Measurements from ENCODE around the gene BCL7A.

BCL7A gene

GRCh38 chr12:122106843-122107242 is 85.2 kb downstream of the BCL7A start:
- Histone ChIP-seq H3K36me3 (replicated peaks; ENCODE audit: insufficient read depth, low read length) (no peaks in the 10 kb centered on the region), H3K27ac (ENCODE audit: low read length) (no peak overlapping the region), H3K9me3 (replicated peaks; ENCODE audit: insufficient read depth, low read length) (no peaks in the 10 kb centered on the region), H3K4me3 (ENCODE audit: low read length) (no peak overlapping the region), H3K27me3 (replicated peaks; ENCODE audit: insufficient read depth, low read length) (no peaks in the 10 kb centered on the region), H3K4me1 (ENCODE audit: low read length) (no peaks in the 10 kb centered on the region), H3F3A (ENCODE audit: insufficient read depth, low read length) (no peaks in the 10 kb centered on the region), H4K20me1 (ENCODE audit: insufficient read depth, low read length) (no peaks in the 10 kb centered on the region), H3K9ac (ENCODE audit: low read length) (no peak overlapping the region), H3K4me2 (ENCODE audit: low read depth, low read length) (no peak overlapping the region), H3K9me2 (replicated peaks; ENCODE audit: insufficient read depth, low read length) (no peaks in the 10 kb centered on the region), H3K79me2 (ENCODE audit: low read length) (peaks cover 82% of the 10 kb centered on the region), H2AFZ (ENCODE audit: low read length) (no peak overlapping the region)
- no peak for DNase-seq
- TF ChIP-seq CTCF (IDR thresholded peaks at IDR 0.05; ENCODE audit: low read length) (no peak), EZH2 (optimal IDR thresholded peaks at IDR 0.05; ENCODE audit: low read depth, low read length) (no peak), EZH2phosphoT487 (IDR thresholded peaks at IDR 0.05; ENCODE audit: low read length) (no peak)

DNA sequence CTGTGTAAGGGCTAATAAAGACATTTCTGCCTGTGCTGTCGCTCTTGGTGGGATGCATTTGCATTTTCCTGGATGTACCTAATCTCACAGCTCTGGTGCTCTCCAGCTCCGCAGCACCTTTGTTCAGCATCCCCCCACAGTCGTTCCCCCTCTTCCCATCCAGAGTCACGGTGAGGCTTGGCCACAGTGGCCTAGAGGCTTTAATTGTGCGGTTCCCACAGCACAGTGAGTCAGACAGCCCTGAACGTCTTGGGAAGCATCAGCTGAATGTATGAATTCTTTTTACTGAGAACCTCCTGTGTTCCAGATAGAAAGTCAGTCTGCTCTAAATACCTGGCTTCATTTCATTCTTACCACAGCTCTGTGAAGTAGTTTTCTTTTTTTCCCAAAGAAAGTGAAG is 85.6 kb downstream of the BCL7A start:
- H3K79me2 ChIP-seq (ENCODE audit: low read length) = peaks cover 81% of the 10 kb centered on the region
- no peaks in the 10 kb centered on the region for H3K36me3 ChIP-seq (replicated peaks; ENCODE audit: insufficient read depth, low read length)
- H3F3A ChIP-seq (ENCODE audit: insufficient read depth, low read length) = no peaks in the 10 kb centered on the region
- H4K20me1 ChIP-seq (ENCODE audit: insufficient read depth, low read length) = no peaks in the 10 kb centered on the region
- no peak overlapping the region for H3K27ac ChIP-seq (ENCODE audit: low read length)
- H3K27me3 ChIP-seq (replicated peaks; ENCODE audit: insufficient read depth, low read length) = no peaks in the 10 kb centered on the region
- no peak overlapping the region for H3K4me2 ChIP-seq (ENCODE audit: low read depth, low read length)
- no peaks in the 10 kb centered on the region for H3K9me3 ChIP-seq (replicated peaks; ENCODE audit: insufficient read depth, low read length)
- H3K9ac ChIP-seq (ENCODE audit: low read length) = no peak overlapping the region
- no peak overlapping the region for H3K4me3 ChIP-seq (ENCODE audit: low read length)
- TF ChIP-seq CTCF (IDR thresholded peaks at IDR 0.05; ENCODE audit: low read length) (no peak), EZH2phosphoT487 (IDR thresholded peaks at IDR 0.05; ENCODE audit: low read length) (no peak), EZH2 (optimal IDR thresholded peaks at IDR 0.05; ENCODE audit: low read depth, low read length) (no peak)
- no peaks in the 10 kb centered on the region for H3K9me2 ChIP-seq (replicated peaks; ENCODE audit: insufficient read depth, low read length)
- no peaks in the 10 kb centered on the region for H3K4me1 ChIP-seq (ENCODE audit: low read length)
- DNase-seq = no peak
- no peak overlapping the region for H2AFZ ChIP-seq (ENCODE audit: low read length)

- Histone ChIP-seq H3K9me3 (replicated peaks; ENCODE audit: insufficient read depth, low read length) (no peaks in the 10 kb centered on the region), H3K9me2 (replicated peaks; ENCODE audit: insufficient read depth, low read length) (no peaks in the 10 kb centered on the region), H3K79me2 (ENCODE audit: low read length) (peaks cover 57% of the 10 kb centered on the region), H3K4me1 (ENCODE audit: low read length) (no peaks in the 10 kb centered on the region), H3K27me3 (replicated peaks; ENCODE audit: insufficient read depth, low read length) (no peaks in the 10 kb centered on the region), H2AFZ (ENCODE audit: low read length) (no peak overlapping the region), H3K36me3 (replicated peaks; ENCODE audit: insufficient read depth, low read length) (no peaks in the 10 kb centered on the region), H3K4me2 (ENCODE audit: low read depth, low read length) (no peak overlapping the region), H3K9ac (ENCODE audit: low read length) (no peak overlapping the region), H3K27ac (ENCODE audit: low read length) (no peak overlapping the region), H3F3A (ENCODE audit: insufficient read depth, low read length) (no peaks in the 10 kb centered on the region), H3K4me3 (ENCODE audit: low read length) (no peak overlapping the region), H4K20me1 (ENCODE audit: insufficient read depth, low read length) (no peaks in the 10 kb centered on the region)
- no peak for TF ChIP-seq CTCF (IDR thresholded peaks at IDR 0.05; ENCODE audit: low read length)
- DNase-seq = no peak
Observed at GRCh38 chr12:122111089-122111641, 89.5 kb downstream of the BCL7A start.
